ENCODE data around the gene PEX7. TPM values are rescaled to one million over a fixed set of nuclear protein-coding genes. Genes with fewer than 3 reads are reported as not detected.
"Not testable (repeated sequence)": the region's sequence is repeated elsewhere in the genome, so short reads cannot be mapped to it uniquely, and the experiment has no call there.

The PEX7 gene
- total RNA-seq, 1 donor from 2014 or later, result 5.2 TPM

DNA sequence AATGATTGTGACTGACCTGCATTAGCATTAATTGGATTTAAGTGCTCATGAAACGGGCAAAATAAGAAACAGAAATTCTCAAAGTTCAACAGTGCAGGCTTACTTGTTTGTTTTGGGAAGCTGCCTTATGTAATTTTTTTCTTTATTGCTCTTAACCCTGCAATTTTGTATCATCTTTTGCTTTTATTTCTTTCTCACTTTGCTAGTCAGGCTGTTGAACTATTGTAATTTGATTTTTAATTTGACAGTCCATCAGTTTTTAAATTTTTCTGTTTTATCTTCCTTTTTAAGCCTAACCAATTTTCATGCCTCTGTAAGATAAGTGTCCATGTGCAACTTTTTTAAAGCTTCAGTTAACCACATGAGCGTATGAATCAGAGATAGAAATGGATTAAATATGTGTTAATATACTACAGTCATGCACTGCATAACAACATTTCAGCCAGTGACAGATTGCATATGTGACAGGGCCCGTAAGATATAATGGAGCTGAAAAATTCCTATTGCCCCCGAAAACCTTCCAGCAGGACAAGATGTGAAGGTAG, 44.6 kb downstream of the PEX7 start:
- Mint-ChIP-seq H3K9me3 (ENCODE audit: unreplicated experiment) (no peaks in the 10 kb centered on the region), H3K4me3 (ENCODE audit: unreplicated experiment) (no peak overlapping the region), H3K36me3 (ENCODE audit: unreplicated experiment) (no peaks in the 10 kb centered on the region), H3K27me3 (ENCODE audit: unreplicated experiment) (no peaks in the 10 kb centered on the region), H3K27ac (ENCODE audit: unreplicated experiment) (no peak overlapping the region), H3K4me1 (ENCODE audit: unreplicated experiment) (peaks cover 2% of the 10 kb centered on the region)
- DNase-seq (ENCODE audit: extremely low spot score, unreplicated experiment), result no peak
- TF ChIP-seq, protein P1, sequence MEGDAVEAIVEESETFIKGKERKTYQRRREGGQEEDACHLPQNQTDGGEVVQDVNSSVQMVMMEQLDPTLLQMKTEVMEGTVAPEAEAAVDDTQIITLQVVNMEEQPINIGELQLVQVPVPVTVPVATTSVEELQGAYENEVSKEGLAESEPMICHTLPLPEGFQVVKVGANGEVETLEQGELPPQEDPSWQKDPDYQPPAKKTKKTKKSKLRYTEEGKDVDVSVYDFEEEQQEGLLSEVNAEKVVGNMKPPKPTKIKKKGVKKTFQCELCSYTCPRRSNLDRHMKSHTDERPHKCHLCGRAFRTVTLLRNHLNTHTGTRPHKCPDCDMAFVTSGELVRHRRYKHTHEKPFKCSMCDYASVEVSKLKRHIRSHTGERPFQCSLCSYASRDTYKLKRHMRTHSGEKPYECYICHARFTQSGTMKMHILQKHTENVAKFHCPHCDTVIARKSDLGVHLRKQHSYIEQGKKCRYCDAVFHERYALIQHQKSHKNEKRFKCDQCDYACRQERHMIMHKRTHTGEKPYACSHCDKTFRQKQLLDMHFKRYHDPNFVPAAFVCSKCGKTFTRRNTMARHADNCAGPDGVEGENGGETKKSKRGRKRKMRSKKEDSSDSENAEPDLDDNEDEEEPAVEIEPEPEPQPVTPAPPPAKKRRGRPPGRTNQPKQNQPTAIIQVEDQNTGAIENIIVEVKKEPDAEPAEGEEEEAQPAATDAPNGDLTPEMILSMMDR (IDR thresholded peaks at IDR 0.05), result no peak

DNA sequence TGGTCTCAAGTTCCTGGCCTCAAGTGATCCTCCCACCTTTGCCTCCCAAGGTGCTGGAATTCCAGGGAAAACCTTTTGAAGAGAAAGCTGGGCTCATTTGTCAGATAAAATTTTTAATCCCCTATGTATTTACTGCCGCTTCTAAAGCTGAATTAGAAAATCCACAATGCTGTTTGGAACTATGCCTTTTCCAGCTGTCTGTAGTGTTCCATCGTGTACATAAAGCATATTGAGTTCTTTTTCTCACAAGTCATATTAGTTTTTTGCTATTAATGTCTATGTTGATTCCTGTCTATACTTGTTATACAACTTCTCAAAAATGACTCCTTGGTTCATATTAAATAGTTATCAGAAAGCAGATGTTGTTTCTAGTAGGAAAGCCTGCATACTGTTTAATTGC, 47.1 kb downstream of the PEX7 start:
- Mint-ChIP-seq H3K9me3 (ENCODE audit: unreplicated experiment) (peaks cover 15% of the 10 kb centered on the region), H3K27me3 (ENCODE audit: unreplicated experiment) (no peaks in the 10 kb centered on the region), H3K36me3 (ENCODE audit: unreplicated experiment) (peaks cover 15% of the 10 kb centered on the region), H3K4me3 (ENCODE audit: unreplicated experiment) (no peak overlapping the region), H3K27ac (ENCODE audit: unreplicated experiment) (no peak overlapping the region), H3K4me1 (ENCODE audit: unreplicated experiment) (peaks cover 2% of the 10 kb centered on the region)
- TF ChIP-seq, protein P1 (IDR thresholded peaks at IDR 0.05), result no peak
- DNase-seq (ENCODE audit: extremely low spot score, unreplicated experiment), result no peak

- TF ChIP-seq, protein P1 (IDR thresholded peaks at IDR 0.05), result no peak
- H3K27ac Mint-ChIP-seq (ENCODE audit: unreplicated experiment), result no peak overlapping the region
- H3K4me3 Mint-ChIP-seq (ENCODE audit: unreplicated experiment), result no peak overlapping the region
- no peaks in the 10 kb centered on the region for H3K4me1 Mint-ChIP-seq (ENCODE audit: unreplicated experiment)
- peaks cover 23% of the 10 kb centered on the region for H3K36me3 Mint-ChIP-seq (ENCODE audit: unreplicated experiment)
- no peak for DNase-seq (ENCODE audit: extremely low spot score, unreplicated experiment)
- no peaks in the 10 kb centered on the region for H3K27me3 Mint-ChIP-seq (ENCODE audit: unreplicated experiment)
- H3K9me3 Mint-ChIP-seq (ENCODE audit: unreplicated experiment), result peaks cover 22% of the 10 kb centered on the region
Observed at GRCh38 chr6:136873748-136874147, 51.4 kb downstream of the PEX7 start.

- DNase-seq (ENCODE audit: extremely low spot score, unreplicated experiment); H3K27ac Mint-ChIP-seq (ENCODE audit: unreplicated experiment); H3K4me1 Mint-ChIP-seq (ENCODE audit: unreplicated experiment); H3K4me3 Mint-ChIP-seq (ENCODE audit: unreplicated experiment); H3K27me3 Mint-ChIP-seq (ENCODE audit: unreplicated experiment): not testable (repeated sequence)
- H3K9me3 Mint-ChIP-seq (ENCODE audit: unreplicated experiment), result peaks cover 22% of the 10 kb centered on the region
- peaks cover 23% of the 10 kb centered on the region for H3K36me3 Mint-ChIP-seq (ENCODE audit: unreplicated experiment)
Observed at GRCh38 chr6:136876469-136876868, 54.1 kb downstream of the PEX7 start.

DNA sequence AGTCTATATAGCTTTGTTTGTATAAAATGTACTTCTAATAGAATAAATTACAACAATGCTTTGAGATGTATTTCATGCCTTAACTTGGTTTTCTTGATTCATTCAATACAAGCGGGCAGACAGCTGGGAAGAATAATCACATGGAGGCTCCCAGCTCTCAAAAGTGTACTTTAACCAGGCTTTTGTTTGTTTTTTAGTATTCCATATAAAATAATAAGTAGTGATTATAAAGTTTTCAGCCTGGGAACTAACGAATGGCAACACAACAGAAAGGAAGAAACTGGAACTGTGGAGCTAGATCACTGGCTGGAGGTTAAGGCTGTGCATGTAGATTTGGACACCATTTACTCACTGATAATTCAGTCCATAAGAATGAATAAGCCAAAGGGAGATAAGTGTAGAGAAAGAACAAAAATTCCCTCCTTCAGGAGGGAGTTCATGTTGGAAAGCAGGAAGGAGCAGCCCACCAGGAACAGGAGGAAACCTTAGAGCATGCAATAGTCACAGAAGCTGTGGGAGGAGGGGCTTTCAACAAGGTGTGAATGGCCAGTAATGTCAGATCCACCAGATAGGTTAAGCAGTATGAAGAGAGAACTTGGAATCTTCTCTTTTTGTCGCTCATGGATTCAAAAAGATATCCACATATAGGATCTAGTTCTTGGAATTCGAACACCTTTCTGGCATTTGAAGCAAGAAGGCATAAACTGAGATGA, 58.5 kb downstream of the PEX7 start:
- TF ChIP-seq, protein P1 (IDR thresholded peaks at IDR 0.05), result no peak
- Mint-ChIP-seq H3K36me3 (ENCODE audit: unreplicated experiment) (peaks cover 5% of the 10 kb centered on the region), H3K27me3 (ENCODE audit: unreplicated experiment) (no peaks in the 10 kb centered on the region), H3K9me3 (ENCODE audit: unreplicated experiment) (peaks cover 7% of the 10 kb centered on the region), H3K4me3 (ENCODE audit: unreplicated experiment) (no peak overlapping the region), H3K27ac (ENCODE audit: unreplicated experiment) (no peak overlapping the region), H3K4me1 (ENCODE audit: unreplicated experiment) (no peaks in the 10 kb centered on the region)
- no peak for DNase-seq (ENCODE audit: extremely low spot score, unreplicated experiment)

Measured in osteocyte (in vitro differentiated cells).